SK-N-SH (cell line): ENCODE measurements around the gene KCTD5.
"Not testable (repeated sequence)": the region's sequence is repeated elsewhere in the genome, so short reads cannot be mapped to it uniquely, and the experiment has no call there.

Experiments
- CHD2 ChIP-seq: fragments of 150-350 bp; IDR thresholded peaks from 2 replicates; pipeline ENCODE4 v1.6.1; 2018; ENCODE audit warnings: low read length; ENCODE audit not compliant: partially characterized antibody
- ELF1 ChIP-seq: IDR thresholded peaks from 2 replicates; pipeline ENCODE4 v1.4.0; 2012
- EP300 ChIP-seq, 2 experiments: IDR thresholded peaks; 2 replicates each; pipeline versions ENCODE4 v1.4.0 to v1.6.1; 2012; ENCODE audit warnings: borderline replicate concordance in 1 of 2, low read depth in 1 of 2, low read length in 1 of 2
- FOXM1 ChIP-seq: IDR thresholded peaks from 2 replicates; pipeline ENCODE4 v1.4.0; 2012; ENCODE audit warnings: low read depth, mild to moderate bottlenecking
- MXI1 ChIP-seq: IDR thresholded peaks from 2 replicates; pipeline ENCODE4 v1.6.1; 2012; ENCODE audit warnings: mild to moderate bottlenecking, low read depth, low read length, improper control_type of control experiment
- NFIC ChIP-seq: IDR thresholded peaks from 2 replicates; pipeline ENCODE4 v1.4.0; 2012; ENCODE audit warnings: borderline replicate concordance
- POLR2AphosphoS5 ChIP-seq: IDR thresholded peaks from 2 replicates; pipeline ENCODE4 v1.6.1; 2012; ENCODE audit warnings: low read depth, low read length
- RFX5 ChIP-seq: IDR thresholded peaks from 2 replicates; pipeline ENCODE4 v1.6.1; 2012; ENCODE audit warnings: mild to moderate bottlenecking, improper control_type of control experiment, low read length
- SIN3A ChIP-seq: IDR thresholded peaks from 2 replicates; pipeline ENCODE4 v1.6.1; 2012; ENCODE audit warnings: low read depth, mild to moderate bottlenecking, low read length, moderate library complexity, borderline replicate concordance
- TAF1 ChIP-seq: IDR thresholded peaks from 2 replicates; pipeline ENCODE4 v1.6.1; 2012; ENCODE audit warnings: low read depth, mild to moderate bottlenecking, low read length, moderate library complexity, borderline replicate concordance
- USF1 ChIP-seq: IDR thresholded peaks from 2 replicates; pipeline ENCODE4 v1.4.0; 2012; ENCODE audit warnings: low read depth, borderline replicate concordance
- TF ChIP-seq, protein P1 (sequence below): fragments of 200-600 bp; sonication (generic); IDR thresholded peaks from 2 replicates; pipeline ENCODE4 v1.6.1; 2017; ENCODE audit warnings: antibody characterized with exemption, mild to moderate bottlenecking, moderate library complexity
- TF ChIP-seq, protein P2 (sequence below): IDR thresholded peaks from 2 replicates; pipeline ENCODE4 v1.4.0; 2012; ENCODE audit warnings: low read depth
- TF ChIP-seq, protein P3 (sequence below): IDR thresholded peaks from 2 replicates; pipeline ENCODE4 v1.4.0; 2012; ENCODE audit warnings: low read depth, borderline replicate concordance

GRCh38 chr16:2670017-2670416 is 12.3 kb upstream of the KCTD5 start:
- TF ChIP-seq TAF1; MXI1; NFIC; FOXM1; CHD2; POLR2AphosphoS5; EP300 (IDR thresholded peaks at IDR 0.05; ENCODE audit: borderline replicate concordance in 1 of 2, low read depth in 1 of 2, low read length in 1 of 2); RFX5; USF1; SIN3A; ELF1: not testable (repeated sequence)
- TF ChIP-seq, protein P1, sequence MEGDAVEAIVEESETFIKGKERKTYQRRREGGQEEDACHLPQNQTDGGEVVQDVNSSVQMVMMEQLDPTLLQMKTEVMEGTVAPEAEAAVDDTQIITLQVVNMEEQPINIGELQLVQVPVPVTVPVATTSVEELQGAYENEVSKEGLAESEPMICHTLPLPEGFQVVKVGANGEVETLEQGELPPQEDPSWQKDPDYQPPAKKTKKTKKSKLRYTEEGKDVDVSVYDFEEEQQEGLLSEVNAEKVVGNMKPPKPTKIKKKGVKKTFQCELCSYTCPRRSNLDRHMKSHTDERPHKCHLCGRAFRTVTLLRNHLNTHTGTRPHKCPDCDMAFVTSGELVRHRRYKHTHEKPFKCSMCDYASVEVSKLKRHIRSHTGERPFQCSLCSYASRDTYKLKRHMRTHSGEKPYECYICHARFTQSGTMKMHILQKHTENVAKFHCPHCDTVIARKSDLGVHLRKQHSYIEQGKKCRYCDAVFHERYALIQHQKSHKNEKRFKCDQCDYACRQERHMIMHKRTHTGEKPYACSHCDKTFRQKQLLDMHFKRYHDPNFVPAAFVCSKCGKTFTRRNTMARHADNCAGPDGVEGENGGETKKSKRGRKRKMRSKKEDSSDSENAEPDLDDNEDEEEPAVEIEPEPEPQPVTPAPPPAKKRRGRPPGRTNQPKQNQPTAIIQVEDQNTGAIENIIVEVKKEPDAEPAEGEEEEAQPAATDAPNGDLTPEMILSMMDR: peak; percentile 60
- TF ChIP-seq, protein P2, sequence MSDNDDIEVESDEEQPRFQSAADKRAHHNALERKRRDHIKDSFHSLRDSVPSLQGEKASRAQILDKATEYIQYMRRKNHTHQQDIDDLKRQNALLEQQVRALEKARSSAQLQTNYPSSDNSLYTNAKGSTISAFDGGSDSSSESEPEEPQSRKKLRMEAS: not testable (repeated sequence)
- TF ChIP-seq, protein P3, sequence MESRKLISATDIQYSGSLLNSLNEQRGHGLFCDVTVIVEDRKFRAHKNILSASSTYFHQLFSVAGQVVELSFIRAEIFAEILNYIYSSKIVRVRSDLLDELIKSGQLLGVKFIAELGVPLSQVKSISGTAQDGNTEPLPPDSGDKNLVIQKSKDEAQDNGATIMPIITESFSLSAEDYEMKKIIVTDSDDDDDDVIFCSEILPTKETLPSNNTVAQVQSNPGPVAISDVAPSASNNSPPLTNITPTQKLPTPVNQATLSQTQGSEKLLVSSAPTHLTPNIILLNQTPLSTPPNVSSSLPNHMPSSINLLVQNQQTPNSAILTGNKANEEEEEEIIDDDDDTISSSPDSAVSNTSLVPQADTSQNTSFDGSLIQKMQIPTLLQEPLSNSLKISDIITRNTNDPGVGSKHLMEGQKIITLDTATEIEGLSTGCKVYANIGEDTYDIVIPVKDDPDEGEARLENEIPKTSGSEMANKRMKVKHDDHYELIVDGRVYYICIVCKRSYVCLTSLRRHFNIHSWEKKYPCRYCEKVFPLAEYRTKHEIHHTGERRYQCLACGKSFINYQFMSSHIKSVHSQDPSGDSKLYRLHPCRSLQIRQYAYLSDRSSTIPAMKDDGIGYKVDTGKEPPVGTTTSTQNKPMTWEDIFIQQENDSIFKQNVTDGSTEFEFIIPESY: not testable (repeated sequence)
